Spleen (tissue), 7 donors: ENCODE results near the gene TRIM33.

ENCODE experiments used
- POLR2A ChIP-seq, 3 donors: fragments of 450-650 bp; IDR thresholded peaks; one replicate each; pipeline ENCODE4 v1.5.1; 2017; ENCODE audit warnings: antibody characterized with exemption in 3 of 3, mild to moderate bottlenecking in 1 of 3
- POLR2AphosphoS5 ChIP-seq, 3 donors: sonication (generic); formaldehyde crosslinking; IDR thresholded peaks; one replicate each; pipeline ENCODE4 v1.5.1; 2017; ENCODE audit warnings: antibody characterized with exemption in 3 of 3
- TF ChIP-seq, protein P1 (sequence below), 11 experiments: fragments of 200-600 bp in 7 of 11; fragments of 450-650 bp in 4 of 11; sonication (generic) in 4 of 11; IDR thresholded peaks in 8 of 11; conservative IDR thresholded peaks in 3 of 11; 1 replicate in 7 of 11; 2 replicates in 4 of 11; pipeline versions ENCODE4 v1.4.0 to v1.8.0; 2016 to 2021; ENCODE audit warnings: antibody characterized with exemption in 11 of 11, inconsistent platforms in 4 of 11, mild to moderate bottlenecking in 1 of 11
- donor health status: DM: no; HTN: no; CAD: no; lungs with moderate emphysema.
- donor health status: DM: no; HTN: no; CAD: no.
- donor health status: DM: no; HTN: no; CAD: no.

DNA sequence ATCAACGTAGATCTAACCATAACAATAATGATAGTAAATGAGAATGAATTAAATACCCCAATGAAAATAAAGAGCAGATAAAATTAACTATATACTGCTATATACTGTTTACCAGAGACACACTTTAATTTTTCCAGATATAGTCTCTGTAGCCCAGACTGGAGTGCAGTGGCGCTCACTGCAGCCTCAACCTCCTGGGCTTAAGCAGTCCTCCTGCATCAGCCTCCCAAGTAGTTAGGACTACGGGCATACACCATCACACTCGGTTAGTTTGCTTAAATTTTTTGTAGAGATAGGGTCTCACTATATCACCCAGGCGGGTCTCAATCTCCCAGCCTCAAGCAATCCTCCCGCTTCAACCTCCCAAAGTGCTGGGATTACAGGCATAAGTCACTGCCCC, 37.2 kb downstream of the TRIM33 start:
- no peak for TF ChIP-seq POLR2AphosphoS5 (IDR thresholded peaks at IDR 0.05)
- TF ChIP-seq, protein P1, sequence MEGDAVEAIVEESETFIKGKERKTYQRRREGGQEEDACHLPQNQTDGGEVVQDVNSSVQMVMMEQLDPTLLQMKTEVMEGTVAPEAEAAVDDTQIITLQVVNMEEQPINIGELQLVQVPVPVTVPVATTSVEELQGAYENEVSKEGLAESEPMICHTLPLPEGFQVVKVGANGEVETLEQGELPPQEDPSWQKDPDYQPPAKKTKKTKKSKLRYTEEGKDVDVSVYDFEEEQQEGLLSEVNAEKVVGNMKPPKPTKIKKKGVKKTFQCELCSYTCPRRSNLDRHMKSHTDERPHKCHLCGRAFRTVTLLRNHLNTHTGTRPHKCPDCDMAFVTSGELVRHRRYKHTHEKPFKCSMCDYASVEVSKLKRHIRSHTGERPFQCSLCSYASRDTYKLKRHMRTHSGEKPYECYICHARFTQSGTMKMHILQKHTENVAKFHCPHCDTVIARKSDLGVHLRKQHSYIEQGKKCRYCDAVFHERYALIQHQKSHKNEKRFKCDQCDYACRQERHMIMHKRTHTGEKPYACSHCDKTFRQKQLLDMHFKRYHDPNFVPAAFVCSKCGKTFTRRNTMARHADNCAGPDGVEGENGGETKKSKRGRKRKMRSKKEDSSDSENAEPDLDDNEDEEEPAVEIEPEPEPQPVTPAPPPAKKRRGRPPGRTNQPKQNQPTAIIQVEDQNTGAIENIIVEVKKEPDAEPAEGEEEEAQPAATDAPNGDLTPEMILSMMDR (IDR thresholded peaks at IDR 0.05 in 8 of 11, conservative IDR thresholded peaks at IDR 0.05 in 3 of 11) = no peak
- TF ChIP-seq POLR2A (IDR thresholded peaks at IDR 0.05) = no peak
